T-cell (primary cell): ENCODE results near the gene TBC1D4. TPM values are rescaled to one million over a fixed set of nuclear protein-coding genes. Genes with fewer than 3 reads are reported as not detected.
A peak's percentile ranks its signal among the peaks of the same experiment; 100 is the strongest.

Source experiments
- ATAC-seq, 4 experiments: fragments of 200-7000 bp in 3 of 4; fragments of 150-1000 bp in 1 of 4; cut with Tn5 transposase; replicated peaks in 1 of 4; 1 replicate in 3 of 4; 2 replicates in 1 of 4; pipeline ENCODE4 v1.10.0; 2021; ENCODE audit warnings: moderate library complexity in 3 of 4, mild to moderate bottlenecking in 2 of 4, moderate number of reproducible peaks in 1 of 4
- CTCF ChIA-PET, 2 donors: fragments of 300-600 bp; sonication (Branson Sonifier 250); formaldehyde crosslinking; loops; one replicate each; lab custom pipeline; 2022; ENCODE audit warnings: antibody characterized with exemption in 2 of 2; lab: Charles Lee
- POLR2A ChIA-PET, 2 donors: fragments of 300-600 bp; sonication (Branson Sonifier 250); formaldehyde crosslinking; loops; one replicate each; lab custom pipeline; 2022; ENCODE audit warnings: antibody characterized with exemption in 2 of 2; lab: Charles Lee
- DNase-seq, 35 experiments: peaks; one replicate each; pipeline versions ENCODE4 v3.0.0 to v3.0.0-alpha.2; 2013 to 2023
- H3K27ac ChIP-seq: one replicate; pipeline ENCODE4 v1.5.1; 2013; ENCODE audit warnings: low read length
- H3K27me3 ChIP-seq, 2 experiments: replicated peaks in 1 of 2; 1 replicate in 1 of 2; 2 replicates in 1 of 2; pipeline versions ENCODE4 v1.6.1 to v1.7.0; 2013; ENCODE audit warnings: low read length in 1 of 2, mixed read lengths in 1 of 2; ENCODE audit not compliant: control insufficient read depth in 2 of 2, insufficient read depth in 2 of 2; ENCODE audit errors: extremely low read depth in 1 of 2
- H3K36me3 ChIP-seq, 2 donors: 1 replicate in 1 of 2; 2 replicates in 1 of 2; pipeline versions ENCODE4 v1.6.1 to v1.7.0; 2013; ENCODE audit warnings: low read length in 1 of 2; ENCODE audit not compliant: control insufficient read depth in 2 of 2, insufficient read depth in 1 of 2; ENCODE audit errors: extremely low read depth in 1 of 2
- H3K4me1 ChIP-seq, 2 experiments: 1 replicate in 1 of 2; 2 replicates in 1 of 2; pipeline versions ENCODE4 v1.6.1 to v1.7.0; 2013; ENCODE audit warnings: low read length in 2 of 2, mixed read lengths in 1 of 2; ENCODE audit not compliant: insufficient read depth in 2 of 2, control insufficient read depth in 1 of 2; ENCODE audit errors: extremely low read depth in 1 of 2
- H3K4me3 ChIP-seq, 2 donors: 1 replicate in 1 of 2; 2 replicates in 1 of 2; pipeline versions ENCODE4 v1.5.1 to v1.7.0; 2013; ENCODE audit warnings: mild to moderate bottlenecking in 2 of 2, low read length in 1 of 2, moderate library complexity in 1 of 2; ENCODE audit not compliant: control insufficient read depth in 1 of 2; ENCODE audit errors: extremely low read depth in 1 of 2
- H3K9me3 ChIP-seq: 2 replicates; pipeline ENCODE4 v1.7.0; 2013
- H3K27ac Mint-ChIP-seq, 2 donors: one replicate each; pipeline ENCODE4 v1.8.0; 2020 to 2021; ENCODE audit warnings: mild to moderate bottlenecking in 2 of 2, mixed read lengths in 2 of 2
- H3K27me3 Mint-ChIP-seq, 2 donors: one replicate each; pipeline ENCODE4 v1.8.0; 2021 to 2022; ENCODE audit warnings: mixed read lengths in 2 of 2
- H3K36me3 Mint-ChIP-seq: one replicate; pipeline ENCODE4 v1.8.0; 2021; ENCODE audit warnings: mixed read lengths
- H3K4me1 Mint-ChIP-seq, 3 donors: one replicate each; pipeline ENCODE4 v1.8.0; 2020 to 2022; ENCODE audit warnings: mixed read lengths in 3 of 3, mild to moderate bottlenecking in 1 of 3
- H3K4me3 Mint-ChIP-seq, 3 donors: one replicate each; pipeline ENCODE4 v1.8.0; 2020 to 2022; ENCODE audit warnings: mild to moderate bottlenecking in 3 of 3, mixed read lengths in 3 of 3, moderate library complexity in 3 of 3
- H3K9me3 Mint-ChIP-seq, 3 donors: one replicate each; pipeline ENCODE4 v1.8.0; 2020 to 2022; ENCODE audit warnings: mixed read lengths in 3 of 3
- WGBS: methylation state at CpG from one replicate; pipeline ENCODE4 v1.1.5; 2013; ENCODE audit warnings: missing lambda C conversion rate; ENCODE audit not compliant: insufficient coverage; 5-methylcytosine and 5-hydroxymethylcytosine counted together
- total RNA-seq, 35 experiments: library from RNA in 6 of 35; stranded (reverse) in 6 of 35; fragments of 120-200 nt in 1 of 35; gene quantifications; one replicate each; pipeline versions ENCODE4 v1.2.1 to v1.2.4 and lab custom pipeline; 2013 to 2026

TBC1D4 gene
- total RNA-seq, 5 donors from 2014 or later (not counting 1 experiment from before 2014, with no cell fraction given), result 45.7 to 67.9 (median 56.8) TPM

GRCh38 chr13:75480671-75481175, 1.2 kb downstream of the TBC1D4 start:
- H3K9me3 Mint-ChIP-seq, result no peaks in the 10 kb centered on the region
- no peak overlapping the region for H3K27ac ChIP-seq
- H3K4me3 ChIP-seq, result peak overlapping the region in 1 of 2 donors; percentile 38
- peaks cover 15 to 18% (median 15%) of the 10 kb centered on the region in 3 donors for H3K4me1 Mint-ChIP-seq
- H3K36me3 Mint-ChIP-seq, result no peaks in the 10 kb centered on the region
- no peak overlapping the region for H3K27ac Mint-ChIP-seq
- peak in 13 of 35 experiments; percentile 1 to 26 (median 6) for DNase-seq
- ChIA-PET POLR2A (no interaction called here), CTCF (no interaction called here)
- H3K27me3 ChIP-seq, result peaks cover 2 to 33% of the 10 kb centered on the region in 2 experiments
- peaks cover 6 to 12% of the 10 kb centered on the region in 2 experiments for H3K4me1 ChIP-seq
- 1% methylated on average over 47 of the region's 48 CpGs for WGBS
- no peaks in the 10 kb centered on the region for H3K9me3 ChIP-seq
- H3K27me3 Mint-ChIP-seq, result peaks cover 57 to 71% of the 10 kb centered on the region in 2 donors
- no peaks in the 10 kb centered on the region for H3K36me3 ChIP-seq
- peak overlapping the region; percentile 71 to 98 (median 78) for H3K4me3 Mint-ChIP-seq
- peak in 1 of 4 experiments; percentile 30 for ATAC-seq

DNA sequence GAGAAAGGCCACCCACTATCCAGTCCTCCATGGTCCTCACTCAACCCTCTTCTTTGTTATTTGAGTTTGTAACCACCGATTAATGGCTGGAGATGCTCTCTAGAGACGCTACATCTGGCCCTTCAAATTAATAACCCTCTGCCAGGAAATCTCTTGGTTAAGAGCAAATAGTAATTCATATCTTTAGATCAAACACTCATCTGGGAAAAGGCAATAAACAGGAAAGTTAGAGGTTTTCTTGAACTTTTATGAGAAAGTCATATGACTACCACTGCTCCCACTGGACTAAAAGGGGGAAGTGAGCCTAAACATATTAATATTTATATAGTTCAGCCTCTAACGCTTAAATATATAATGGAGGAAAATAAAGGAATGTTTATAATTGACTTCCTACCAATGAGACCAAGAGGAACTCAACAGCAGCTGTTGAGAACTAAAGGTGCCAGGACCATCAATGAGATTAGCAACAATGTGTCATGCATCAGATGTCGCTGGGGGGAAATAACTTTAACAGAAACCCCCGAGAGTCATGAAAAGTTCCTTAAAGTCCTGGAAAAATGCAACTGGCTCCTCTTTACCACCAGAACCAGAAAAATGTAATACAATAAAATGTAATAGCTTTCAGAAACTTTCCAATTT, 2.7 kb downstream of the TBC1D4 start:
- no CpG with 5 or more reads among the region's 5 CpGs for WGBS
- Histone ChIP-seq H3K9me3 (no peaks in the 10 kb centered on the region), H3K27me3 (peaks cover 2 to 28% of the 10 kb centered on the region in 2 experiments), H3K4me1 (peaks cover 6 to 12% of the 10 kb centered on the region in 2 experiments), H3K27ac (no peak overlapping the region), H3K36me3 (no peaks in the 10 kb centered on the region), H3K4me3 (no peak overlapping the region)
- no peaks in the 10 kb centered on the region for H3K9me3 Mint-ChIP-seq
- ChIA-PET POLR2A (no interaction called here), CTCF (no interaction called here)
- ATAC-seq (no peak), DNase-seq (no peak)
- peaks cover 48 to 59% of the 10 kb centered on the region in 2 donors for H3K27me3 Mint-ChIP-seq
- H3K4me1 Mint-ChIP-seq, result peaks cover 15 to 18% (median 15%) of the 10 kb centered on the region in 3 donors
- H3K36me3 Mint-ChIP-seq, result no peaks in the 10 kb centered on the region
- H3K27ac Mint-ChIP-seq, result no peak overlapping the region
- no peak overlapping the region for H3K4me3 Mint-ChIP-seq

DNA sequence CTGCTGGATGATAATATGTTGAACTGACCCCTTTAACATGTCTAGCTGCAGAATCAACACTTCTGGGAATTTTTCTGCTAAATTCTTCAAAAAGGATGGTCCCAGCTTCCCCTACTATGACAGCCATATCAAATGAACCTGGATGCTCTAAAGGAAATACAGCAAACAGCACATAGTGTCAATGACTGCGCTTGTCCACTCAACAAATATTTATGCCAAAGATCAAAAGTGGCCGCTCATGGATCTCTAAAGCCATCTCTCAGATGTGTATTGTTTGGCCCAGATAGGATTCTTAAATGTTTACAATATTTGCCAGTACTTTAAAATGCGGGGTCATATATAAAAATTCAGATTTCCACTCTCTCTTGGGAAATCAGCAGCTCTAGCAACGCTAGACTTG, 3.3 kb downstream of the TBC1D4 start:
- no peak for ATAC-seq
- POLR2A ChIA-PET, result no interaction called here
- no peaks in the 10 kb centered on the region for H3K36me3 Mint-ChIP-seq

GRCh38 chr13:75474956-75475355, 7.0 kb downstream of the TBC1D4 start:
- H3K36me3 ChIP-seq, result no peaks in the 10 kb centered on the region
- ATAC-seq, result no peak
- POLR2A ChIA-PET, result no interaction called here
- no peaks in the 10 kb centered on the region for H3K36me3 Mint-ChIP-seq
- H3K27me3 Mint-ChIP-seq, result peaks cover 28% of the 10 kb centered on the region in 2 donors
- H3K4me1 Mint-ChIP-seq, result no peaks in the 10 kb centered on the region
- no peaks in the 10 kb centered on the region for H3K4me1 ChIP-seq
- no peak overlapping the region for H3K27ac Mint-ChIP-seq
- CTCF ChIA-PET, result no interaction called here
- no CpG with 5 or more reads among the region's 2 CpGs for WGBS
- H3K4me3 Mint-ChIP-seq, result no peak overlapping the region
- no peaks in the 10 kb centered on the region for H3K9me3 Mint-ChIP-seq
- no peaks in the 10 kb centered on the region for H3K9me3 ChIP-seq
- no peak overlapping the region for H3K4me3 ChIP-seq
- no peak for DNase-seq
- no peak overlapping the region for H3K27ac ChIP-seq
- H3K27me3 ChIP-seq, result peaks cover 0 to 6% of the 10 kb centered on the region in 2 experiments

More for the DNA sequence above, 3.3 kb downstream of the TBC1D4 start:
- CTCF ChIA-PET, result no interaction called here
- H3K27ac ChIP-seq, result no peak overlapping the region
- H3K27me3 Mint-ChIP-seq, result peaks cover 43 to 53% of the 10 kb centered on the region in 2 donors
- peaks cover 6 to 12% of the 10 kb centered on the region in 2 experiments for H3K4me1 ChIP-seq
- no peaks in the 10 kb centered on the region for H3K36me3 ChIP-seq
- WGBS, result 88% methylated on average over 2 of the region's 4 CpGs
- H3K27ac Mint-ChIP-seq, result no peak overlapping the region
- DNase-seq, result no peak
- no peaks in the 10 kb centered on the region for H3K9me3 Mint-ChIP-seq
- no peak overlapping the region for H3K4me3 Mint-ChIP-seq
- H3K4me1 Mint-ChIP-seq, result peaks cover 15 to 18% (median 15%) of the 10 kb centered on the region in 3 donors
- peaks cover 2 to 23% of the 10 kb centered on the region in 2 experiments for H3K27me3 ChIP-seq
- H3K9me3 ChIP-seq, result no peaks in the 10 kb centered on the region
- H3K4me3 ChIP-seq, result no peak overlapping the region

DNA sequence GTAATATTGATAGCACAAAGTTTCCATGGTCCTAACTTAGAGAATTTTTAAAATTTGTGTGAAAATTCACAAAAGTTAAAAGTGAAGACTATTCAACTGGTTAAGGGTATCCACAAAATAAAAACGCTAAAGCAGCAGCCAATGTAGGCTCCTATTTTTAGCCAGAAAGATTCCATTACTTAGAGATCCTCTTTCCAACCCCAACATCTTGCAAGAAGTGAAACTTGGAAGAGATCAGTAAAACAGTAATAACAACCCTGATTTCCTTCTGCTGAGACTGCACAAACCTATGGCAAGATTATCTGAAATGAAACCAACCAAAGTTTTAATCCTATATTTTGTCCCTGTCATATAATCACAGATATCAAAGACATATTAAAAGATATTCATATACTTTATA, 8.5 kb downstream of the TBC1D4 start:
- H3K36me3 ChIP-seq, result no peaks in the 10 kb centered on the region
- no peaks in the 10 kb centered on the region for H3K36me3 Mint-ChIP-seq
- H3K27ac ChIP-seq, result no peak overlapping the region
- whole genome bisulfite sequencing, result 67% methylated on average over 1 of the region's 1 CpG
- no peaks in the 10 kb centered on the region for H3K4me1 Mint-ChIP-seq
- no peaks in the 10 kb centered on the region for H3K4me1 ChIP-seq
- H3K27me3 ChIP-seq, result peaks cover 0 to 3% of the 10 kb centered on the region in 2 experiments
- no peak for DNase-seq
- peaks cover 18 to 22% of the 10 kb centered on the region in 2 donors for H3K27me3 Mint-ChIP-seq
- H3K4me3 Mint-ChIP-seq, result no peak overlapping the region
- POLR2A ChIA-PET, result no interaction called here
- CTCF ChIA-PET, result no interaction called here
- no peaks in the 10 kb centered on the region for H3K9me3 ChIP-seq
- H3K9me3 Mint-ChIP-seq, result no peaks in the 10 kb centered on the region
- no peak overlapping the region for H3K27ac Mint-ChIP-seq
- no peak for ATAC-seq
- no peak overlapping the region for H3K4me3 ChIP-seq

DNA sequence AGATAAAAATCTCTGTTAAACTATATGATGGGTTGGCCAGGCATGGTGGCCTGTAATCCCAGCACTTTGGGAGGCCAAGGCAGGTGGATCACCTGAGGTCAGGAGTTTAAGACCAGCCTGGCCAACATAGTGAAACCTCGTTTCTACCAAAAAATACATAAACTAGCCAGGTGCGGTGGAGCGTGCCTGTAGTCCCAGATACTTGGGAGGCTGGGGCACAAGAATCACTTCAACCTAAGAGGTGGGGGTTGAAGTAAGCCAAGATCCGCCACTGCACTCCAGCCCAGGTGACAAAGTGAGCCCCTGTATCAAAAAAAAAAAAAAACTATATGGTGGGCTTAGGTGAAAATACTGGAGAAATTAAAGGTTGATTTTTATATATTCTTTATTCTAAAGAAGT, 11.3 kb downstream of the TBC1D4 start:
- no peak overlapping the region for H3K27ac ChIP-seq
- ChIA-PET CTCF (no interaction called here), POLR2A (no interaction called here)
- no peaks in the 10 kb centered on the region for H3K36me3 Mint-ChIP-seq
- H3K4me1 Mint-ChIP-seq, result no peaks in the 10 kb centered on the region
- no peaks in the 10 kb centered on the region for H3K4me1 ChIP-seq
- no peak overlapping the region for H3K4me3 Mint-ChIP-seq
- H3K9me3 ChIP-seq, result no peaks in the 10 kb centered on the region
- ATAC-seq (no peak), DNase-seq (no peak)
- H3K27me3 Mint-ChIP-seq, result peaks cover 8 to 11% of the 10 kb centered on the region in 2 donors
- no peaks in the 10 kb centered on the region for H3K36me3 ChIP-seq
- H3K27ac Mint-ChIP-seq, result no peak overlapping the region
- no CpG with 5 or more reads among the region's 4 CpGs for WGBS
- H3K9me3 Mint-ChIP-seq, result no peaks in the 10 kb centered on the region
- H3K4me3 ChIP-seq, result no peak overlapping the region
- H3K27me3 ChIP-seq, result peaks cover 0 to 3% of the 10 kb centered on the region in 2 experiments
